GM10847 (cell line): ENCODE measurements around the gene CDH8.

ENCODE experiments used
- POLR2A ChIP-seq: IDR thresholded peaks from 2 replicates; pipeline ENCODE4 v1.6.1; 2011; ENCODE audit not compliant: insufficient read length; ENCODE audit errors: extremely low read depth

The CDH8 gene

DNA sequence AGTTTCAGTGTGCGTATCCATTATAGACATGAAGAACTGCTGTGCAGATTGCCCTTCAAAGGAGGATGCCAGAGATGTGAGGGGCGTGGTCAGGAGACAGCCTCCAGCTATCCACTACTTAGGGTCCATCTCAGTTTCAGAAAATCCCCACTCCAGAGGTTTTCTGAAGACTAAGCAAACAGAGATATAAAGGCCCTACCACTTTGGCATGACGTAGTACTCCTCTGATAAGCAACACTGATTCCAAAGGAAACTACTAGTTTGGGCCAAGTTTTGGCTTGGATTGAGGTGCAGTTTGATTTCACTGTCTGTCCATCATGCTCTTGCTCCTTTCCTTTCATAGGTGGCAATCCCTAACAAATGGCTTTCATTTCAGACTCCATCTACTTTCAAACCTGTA lies 228.7 kb downstream of the CDH8 start:
- no peak for TF ChIP-seq POLR2A

DNA sequence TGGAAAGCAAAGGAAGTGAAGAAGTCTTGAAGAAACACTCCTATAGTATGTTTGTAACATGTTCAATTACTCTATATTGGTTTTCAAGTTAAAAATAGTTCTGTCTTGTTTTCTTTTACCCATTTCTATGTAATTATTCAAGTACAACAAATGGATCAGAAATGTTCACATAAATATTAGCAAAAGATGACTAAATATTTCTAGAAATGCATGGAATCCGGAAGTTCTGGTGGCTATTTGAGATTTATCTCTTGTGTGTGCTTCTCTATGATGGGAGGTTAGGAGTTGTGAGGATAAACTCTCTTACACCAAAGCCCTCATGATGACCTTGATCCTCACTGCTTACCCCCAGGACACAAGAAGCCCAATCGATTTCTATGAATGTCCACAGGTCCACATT lies 237.5 kb downstream of the CDH8 start:
- no peak for TF ChIP-seq POLR2A

DNA sequence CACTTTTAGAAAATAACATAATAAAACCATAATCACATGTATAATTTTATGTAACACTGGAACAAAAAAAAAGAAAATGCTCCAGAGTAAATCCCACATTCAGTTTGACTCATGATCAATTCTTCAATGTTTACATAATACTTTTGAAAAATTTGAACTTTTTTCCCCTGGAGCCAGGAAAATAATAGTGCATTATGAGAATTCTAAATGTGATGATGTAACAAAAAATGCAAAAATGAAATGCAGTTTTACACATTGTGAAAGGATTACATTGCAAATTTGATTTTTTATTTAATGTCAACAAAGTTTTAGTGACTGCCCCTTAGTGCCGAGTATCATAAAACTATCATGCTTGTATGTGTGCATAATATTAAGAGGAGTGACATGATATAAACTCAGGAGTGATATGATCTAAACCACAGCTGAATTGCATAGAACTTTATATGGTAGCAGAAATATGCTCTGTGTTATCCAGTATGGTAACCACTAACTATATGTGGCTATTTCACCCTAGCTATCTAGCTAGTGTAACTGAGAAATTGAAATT lies 238.2 kb downstream of the CDH8 start:
- no peak for TF ChIP-seq POLR2A

DNA sequence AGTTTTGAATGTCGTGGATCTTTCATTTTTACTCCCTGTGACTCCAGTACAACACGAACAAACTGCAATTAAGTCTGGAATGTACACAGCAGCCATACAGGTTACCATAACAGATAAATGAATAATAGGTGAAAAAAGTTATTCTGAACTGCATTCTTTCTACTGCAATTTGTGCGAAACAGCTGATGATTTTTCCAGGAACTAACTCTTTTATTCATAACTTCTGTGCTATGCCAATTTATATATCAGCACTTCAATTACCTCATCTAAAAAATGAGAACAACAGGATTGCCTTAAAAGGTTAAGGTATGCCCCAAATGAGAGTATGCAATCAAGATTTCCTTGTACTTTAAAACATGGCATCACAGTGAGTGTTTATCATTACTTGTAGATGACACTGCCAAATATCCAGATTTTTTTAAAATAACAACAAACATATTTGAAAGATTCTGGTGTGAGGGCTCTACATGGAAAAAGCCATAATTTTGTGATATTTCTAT lies 238.9 kb downstream of the CDH8 start:
- TF ChIP-seq POLR2A = no peak

DNA sequence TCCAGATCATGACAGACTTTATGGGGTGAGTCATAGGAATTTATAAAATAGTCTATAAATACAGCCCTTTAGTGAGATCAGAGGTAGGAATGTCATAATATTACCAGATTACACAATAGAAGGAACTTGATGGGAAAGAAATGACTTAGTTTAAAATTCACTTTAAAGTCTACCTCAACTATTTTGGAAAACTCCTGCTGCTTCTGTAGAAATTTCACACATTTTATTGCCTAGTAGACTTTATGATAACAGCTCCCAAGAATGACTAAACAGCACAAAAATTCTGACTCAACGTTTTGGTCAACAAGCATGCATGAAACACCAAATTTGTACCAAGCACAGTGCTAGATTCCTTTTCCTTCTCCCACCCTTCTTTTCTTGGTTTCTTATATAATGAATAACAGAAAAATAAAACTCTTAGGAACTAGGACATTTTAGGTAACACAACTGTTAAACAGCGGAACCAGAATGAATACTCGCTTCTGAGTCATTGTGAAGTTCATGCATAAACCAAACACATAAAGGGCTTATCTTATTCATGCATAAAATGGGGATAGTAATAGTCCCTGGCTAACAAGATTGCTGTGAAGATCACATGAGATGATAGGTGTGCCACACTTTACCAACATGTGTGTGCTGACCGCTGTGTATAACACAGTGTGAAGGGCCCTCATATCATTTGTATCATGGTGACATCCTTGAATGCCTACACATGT lies 243.9 kb downstream of the CDH8 start:
- TF ChIP-seq POLR2A = no peak

DNA sequence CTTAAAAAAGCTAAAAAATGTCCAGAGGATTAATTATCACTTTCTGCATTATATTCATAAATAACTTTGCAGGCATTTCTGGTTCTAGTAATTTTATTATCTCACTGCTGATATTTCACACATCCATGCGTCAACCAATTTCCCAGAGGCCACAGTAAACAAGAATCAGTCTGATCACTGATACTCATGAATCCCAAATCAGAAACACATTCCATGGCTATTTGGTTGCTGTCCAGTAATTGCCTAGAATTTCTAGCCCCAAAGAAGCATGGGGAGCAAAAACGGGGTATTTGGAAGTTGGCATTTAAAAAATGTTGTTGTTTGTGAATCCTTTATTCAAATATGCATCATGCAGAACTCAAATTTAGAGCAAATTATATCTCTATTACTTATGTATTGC lies 244.8 kb downstream of the CDH8 start:
- TF ChIP-seq POLR2A = no peak

DNA sequence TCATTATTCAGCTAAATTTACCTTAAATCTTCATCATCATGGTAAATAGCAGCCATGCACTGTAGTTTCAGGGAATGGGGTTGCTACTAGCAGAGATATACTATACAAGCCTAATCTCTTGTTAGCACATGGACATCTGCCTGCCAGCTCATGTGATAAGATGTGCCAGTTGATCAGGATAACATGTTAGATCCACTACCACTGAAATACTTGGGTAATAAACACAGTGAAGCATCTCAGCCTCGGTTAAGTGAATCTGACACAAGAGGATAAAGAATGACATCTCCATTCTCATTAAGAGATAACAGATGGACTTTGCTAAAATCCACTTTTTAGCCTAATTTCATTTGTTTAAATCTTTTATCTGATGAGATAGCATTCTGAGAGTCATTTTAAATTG lies 256.1 kb downstream of the CDH8 start:
- no peak for TF ChIP-seq POLR2A

DNA sequence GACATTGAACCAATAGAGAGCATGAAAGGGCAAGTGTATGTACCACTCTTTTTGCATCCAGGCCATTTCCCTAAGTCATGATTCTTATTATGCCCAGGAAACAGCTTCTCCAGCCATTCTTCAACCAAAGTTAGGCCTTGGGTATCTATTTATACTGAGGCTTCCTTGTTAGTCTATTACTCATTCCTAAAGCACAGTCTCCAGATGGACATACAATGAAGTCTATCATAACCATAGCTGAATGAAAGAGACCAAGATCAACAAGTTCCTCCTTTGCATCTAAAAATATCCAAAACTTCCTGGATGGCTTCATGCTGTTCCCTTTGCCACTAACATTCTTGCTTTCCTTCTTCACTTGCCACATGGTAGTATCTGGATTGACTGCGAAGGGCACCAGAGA lies 265.9 kb downstream of the CDH8 start:
- no peak for TF ChIP-seq POLR2A

DNA sequence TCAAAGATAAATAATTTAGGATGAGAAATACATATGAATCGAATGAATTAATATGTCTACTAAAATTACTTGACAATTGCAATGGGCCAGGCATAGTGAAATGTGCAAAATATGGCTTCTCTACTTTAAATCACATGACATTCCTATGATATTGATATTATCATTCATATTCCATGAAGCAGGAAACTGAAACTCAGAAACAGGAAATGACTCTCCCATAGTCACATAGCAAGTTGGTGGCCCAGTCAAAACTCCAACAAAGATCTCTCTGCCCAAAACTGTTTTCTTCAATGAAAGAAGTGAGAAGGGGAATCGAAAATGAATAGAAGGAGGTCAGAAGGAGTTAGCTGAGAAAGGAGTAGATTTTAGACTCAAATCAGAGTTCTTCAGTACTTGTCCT lies 272.2 kb downstream of the CDH8 start:
- TF ChIP-seq POLR2A = no peak

DNA sequence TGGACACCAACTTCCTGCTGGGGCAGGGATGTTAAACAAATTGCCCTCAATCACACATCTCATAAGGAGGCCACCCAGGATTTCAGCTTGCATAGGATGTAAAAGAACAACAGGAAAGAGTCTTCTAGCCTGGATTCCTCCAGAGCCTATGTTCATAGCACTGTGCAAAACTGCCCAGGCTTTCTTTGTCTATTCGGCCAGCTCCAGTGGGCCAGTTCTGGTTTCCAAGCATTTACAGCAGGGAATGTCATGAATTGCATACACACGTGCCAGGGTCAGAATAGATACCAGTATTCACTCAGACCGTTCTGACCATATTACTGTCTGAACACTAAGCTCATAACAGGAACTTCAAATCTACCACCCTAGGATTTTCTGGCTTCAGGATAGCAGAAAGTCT lies 273.2 kb downstream of the CDH8 start:
- TF ChIP-seq POLR2A = no peak

DNA sequence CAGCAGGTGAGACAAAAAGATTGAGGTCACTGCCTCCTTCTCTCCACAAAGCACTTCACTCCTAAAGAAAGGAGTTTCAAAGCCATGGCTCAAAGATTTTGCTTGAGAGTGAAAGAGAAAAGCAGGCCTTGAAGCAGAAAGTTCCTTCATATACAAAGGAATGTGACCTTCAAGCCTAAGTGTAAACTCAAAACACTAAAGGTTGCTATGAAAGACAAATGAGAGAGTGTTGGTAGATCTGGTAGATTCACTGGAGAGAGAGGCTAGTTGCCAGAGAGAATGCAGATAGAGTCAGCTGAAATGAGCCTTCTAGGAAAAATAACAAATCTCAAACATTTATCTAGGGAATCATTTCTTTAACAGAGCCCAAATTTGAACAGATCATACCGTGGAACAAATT lies 305.2 kb downstream of the CDH8 start:
- TF ChIP-seq POLR2A = no peak

DNA sequence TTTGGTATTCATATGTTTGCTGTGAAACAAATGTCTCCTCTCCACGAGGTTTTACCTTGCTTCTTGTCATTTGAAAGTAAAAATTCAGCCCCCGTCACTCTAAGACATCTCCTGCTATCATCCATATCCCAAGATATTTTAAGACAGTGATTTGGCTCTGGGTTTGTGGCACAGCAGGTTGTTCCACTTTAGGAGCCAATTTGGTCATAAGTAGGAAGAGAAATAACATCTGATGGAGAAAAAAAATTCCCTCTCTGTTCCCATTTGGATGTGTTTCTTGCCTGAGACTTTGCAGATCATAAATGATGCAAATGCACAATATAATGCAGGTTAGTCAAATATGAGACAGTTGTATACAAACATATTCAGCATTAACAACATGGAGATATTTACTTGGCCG lies 309.5 kb downstream of the CDH8 start:
- TF ChIP-seq POLR2A = no peak

DNA sequence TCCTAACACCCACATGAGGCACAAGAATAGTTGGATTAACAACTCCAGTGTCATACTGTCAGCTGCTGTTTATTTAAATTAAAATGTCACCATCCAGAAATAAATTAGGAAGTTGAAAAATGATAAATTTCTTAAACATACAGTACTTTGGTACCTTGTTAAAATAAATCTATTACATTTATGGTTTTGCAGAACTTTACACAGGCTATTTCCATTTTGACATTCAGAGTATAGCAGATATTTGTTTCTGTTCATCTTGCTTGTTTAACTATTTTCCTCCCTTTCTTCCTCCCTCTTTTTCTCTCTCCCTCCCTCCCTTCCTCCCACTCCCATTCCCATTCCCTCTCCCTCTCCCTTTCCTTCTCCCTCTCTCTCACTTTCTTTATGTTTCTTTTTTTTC lies 310.1 kb downstream of the CDH8 start:
- TF ChIP-seq POLR2A = no peak

DNA sequence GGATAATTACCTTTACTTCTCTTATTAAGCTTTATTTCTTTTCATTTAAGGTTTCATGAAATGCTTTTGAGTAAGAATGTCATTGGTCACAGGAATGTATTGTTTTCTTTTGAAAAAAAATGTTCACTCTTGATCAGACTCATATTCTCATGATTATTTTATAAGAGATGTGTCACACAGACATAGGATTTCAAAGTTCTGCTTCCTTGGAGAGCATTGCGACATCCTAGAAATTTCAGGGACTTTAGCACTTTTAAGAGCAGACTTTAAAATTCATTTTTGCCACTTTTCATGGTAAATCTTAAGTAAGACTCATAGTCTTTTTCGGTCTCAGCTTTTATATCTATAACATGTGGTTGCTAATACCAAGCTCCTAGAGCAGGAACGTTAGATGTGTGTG lies 314.7 kb downstream of the CDH8 start:
- no peak for TF ChIP-seq POLR2A

DNA sequence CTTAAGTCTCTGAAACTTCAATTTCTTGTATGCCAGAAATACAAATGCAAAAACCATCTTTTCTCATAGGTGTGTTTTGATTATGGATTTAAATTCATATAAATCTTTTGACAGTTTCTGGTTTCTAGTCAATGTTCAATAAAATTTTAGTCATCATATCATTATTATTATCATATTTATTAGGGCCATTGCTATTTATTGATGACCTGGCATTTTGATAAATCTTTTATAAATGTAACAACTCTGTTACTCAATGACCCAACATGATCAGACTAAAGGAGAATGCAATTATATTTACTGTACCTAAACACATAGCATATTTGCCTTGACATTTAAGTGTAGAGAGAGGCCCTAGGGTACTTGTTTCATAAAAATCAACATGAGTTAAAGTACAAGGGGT lies 320.8 kb downstream of the CDH8 start:
- no peak for TF ChIP-seq POLR2A

DNA sequence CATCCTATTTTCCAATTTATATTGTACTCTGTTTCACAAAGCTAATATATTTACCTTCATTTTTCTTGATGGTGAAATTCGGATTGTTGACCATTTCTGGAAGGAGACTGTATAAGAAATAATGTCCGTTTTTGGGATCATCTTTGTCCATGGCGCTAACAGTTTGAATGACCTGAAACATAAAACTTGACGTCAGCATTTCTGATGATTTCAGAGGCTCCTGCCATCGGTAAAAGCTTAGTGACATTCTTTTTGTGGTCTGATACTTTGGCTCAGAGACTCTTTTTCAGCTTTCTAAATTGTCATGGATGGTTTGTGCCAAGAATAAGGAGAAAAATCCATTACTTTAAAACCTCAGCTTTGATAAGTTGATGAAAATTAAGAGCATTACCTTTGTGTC lies 322.5 kb downstream of the CDH8 start:
- no peak for TF ChIP-seq POLR2A

DNA sequence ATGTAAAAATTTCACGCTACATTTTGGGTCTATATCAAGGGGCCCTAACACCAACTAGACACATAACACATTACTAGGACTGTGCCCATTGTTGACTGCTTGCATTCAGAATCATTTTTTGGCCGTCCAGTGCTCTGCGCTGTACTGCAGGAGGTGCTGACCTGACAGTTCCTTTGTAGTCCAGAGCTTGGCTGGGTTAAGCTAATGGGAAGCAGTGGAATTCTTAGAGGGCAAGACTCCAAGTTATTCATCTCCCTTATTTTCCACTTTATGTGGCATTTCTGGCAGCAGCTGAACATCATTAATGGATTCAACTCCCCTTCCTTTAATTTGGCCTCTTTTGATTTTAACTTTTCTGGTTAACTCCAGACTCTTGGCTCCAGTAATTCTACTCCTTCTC lies 351.7 kb downstream of the CDH8 start:
- no peak for TF ChIP-seq POLR2A
